Loucy (cell line): ENCODE data around the gene PRDM2.

ENCODE experiments used
- H2AFZ ChIP-seq: fragments of 200-600 bp; sonication (generic); 2 replicates; pipeline ENCODE4 v1.6.0; 2016; ENCODE audit warnings: antibody characterized with exemption, mild to moderate bottlenecking, low read length, moderate library complexity
- H3F3A ChIP-seq: fragments of 200-600 bp; 2 replicates; pipeline ENCODE4 v1.6.0; 2016; ENCODE audit warnings: antibody characterized with exemption, low read depth, mild to moderate bottlenecking
- H3K27me3 ChIP-seq: fragments of 200-600 bp; sonication (generic); 2 replicates; pipeline ENCODE4 v1.6.1; 2014; ENCODE audit warnings: low read length, mild to moderate bottlenecking; ENCODE audit not compliant: insufficient read depth, poor library complexity, severe bottlenecking
- H3K36me3 ChIP-seq: fragments of 200-600 bp; sonication (generic); 2 replicates; pipeline ENCODE4 v1.6.1; 2016; ENCODE audit warnings: low read length; ENCODE audit not compliant: insufficient read depth
- H3K4me1 ChIP-seq: fragments of 200-600 bp; sonication (generic); 2 replicates; pipeline ENCODE4 v1.5.1; 2014; ENCODE audit warnings: low read length, mild to moderate bottlenecking; ENCODE audit not compliant: insufficient read depth, poor library complexity, severe bottlenecking
- H3K4me2 ChIP-seq: fragments of 200-600 bp; sonication (generic); 2 replicates; pipeline ENCODE4 v1.6.0; 2014; ENCODE audit warnings: antibody characterized with exemption, low read length, low read depth, mild to moderate bottlenecking; ENCODE audit not compliant: poor library complexity, severe bottlenecking
- H3K4me3 ChIP-seq: fragments of 200-600 bp; sonication (generic); 2 replicates; pipeline ENCODE4 v1.5.1; 2014; ENCODE audit warnings: low read length, mild to moderate bottlenecking, mixed read lengths; ENCODE audit not compliant: poor library complexity, severe bottlenecking
- H3K79me2 ChIP-seq: fragments of 200-600 bp; sonication (generic); 2 replicates; pipeline ENCODE4 v1.6.1; 2014; ENCODE audit warnings: low read length; ENCODE audit not compliant: insufficient read depth
- H3K9ac ChIP-seq: fragments of 200-600 bp; sonication (generic); 2 replicates; pipeline ENCODE4 v1.6.0; 2014; ENCODE audit warnings: mild to moderate bottlenecking, low read depth, low read length, moderate library complexity; ENCODE audit not compliant: poor library complexity, severe bottlenecking
- H3K9me2 ChIP-seq: fragments of 200-600 bp; sonication (generic); replicated peaks from 2 replicates; pipeline ENCODE4 v1.6.1; 2016; ENCODE audit warnings: low read depth, low read length, mixed read lengths
- H3K9me3 ChIP-seq: fragments of 200-600 bp; sonication (generic); 2 replicates; pipeline ENCODE4 v1.6.1; 2014; ENCODE audit warnings: mild to moderate bottlenecking, antibody characterized with exemption, low read length, low read depth; ENCODE audit not compliant: insufficient read depth
- H4K20me1 ChIP-seq: fragments of 200-600 bp; sonication (generic); 2 replicates; pipeline ENCODE4 v1.6.0; 2014; ENCODE audit warnings: antibody characterized with exemption, low read length, mild to moderate bottlenecking; ENCODE audit not compliant: insufficient read depth, poor library complexity, severe bottlenecking
- CTCF ChIP-seq: fragments of 200-600 bp; sonication (generic); conservative IDR thresholded peaks from 2 replicates; pipeline ENCODE4 v1.5.1; 2014; ENCODE audit warnings: mild to moderate bottlenecking, antibody characterized with exemption, low read length
- EZH2phosphoT487 ChIP-seq: fragments of 200-600 bp; IDR thresholded peaks from 2 replicates; pipeline ENCODE4 v1.6.1; 2018; ENCODE audit warnings: antibody characterized with exemption, mild to moderate bottlenecking, moderate library complexity, borderline replicate concordance

The PRDM2 gene

GRCh38 chr1:13674377-13674776 is 25.6 kb upstream of the PRDM2 start:
- H4K20me1 ChIP-seq: no peaks in the 10 kb centered on the region
- H3K9me3 ChIP-seq: no peaks in the 10 kb centered on the region
- no peaks in the 10 kb centered on the region for H3K4me1 ChIP-seq
- H2AFZ ChIP-seq: no peak overlapping the region
- TF ChIP-seq CTCF: no peak
- no peak for TF ChIP-seq EZH2phosphoT487
- H3K79me2 ChIP-seq: no peaks in the 10 kb centered on the region
- no peaks in the 10 kb centered on the region for H3F3A ChIP-seq
- H3K27me3 ChIP-seq: no peaks in the 10 kb centered on the region
- H3K36me3 ChIP-seq: no peaks in the 10 kb centered on the region
- no peak overlapping the region for H3K4me2 ChIP-seq
- no peak overlapping the region for H3K9ac ChIP-seq
- H3K9me2 ChIP-seq: no peaks in the 10 kb centered on the region
- no peak overlapping the region for H3K4me3 ChIP-seq

DNA sequence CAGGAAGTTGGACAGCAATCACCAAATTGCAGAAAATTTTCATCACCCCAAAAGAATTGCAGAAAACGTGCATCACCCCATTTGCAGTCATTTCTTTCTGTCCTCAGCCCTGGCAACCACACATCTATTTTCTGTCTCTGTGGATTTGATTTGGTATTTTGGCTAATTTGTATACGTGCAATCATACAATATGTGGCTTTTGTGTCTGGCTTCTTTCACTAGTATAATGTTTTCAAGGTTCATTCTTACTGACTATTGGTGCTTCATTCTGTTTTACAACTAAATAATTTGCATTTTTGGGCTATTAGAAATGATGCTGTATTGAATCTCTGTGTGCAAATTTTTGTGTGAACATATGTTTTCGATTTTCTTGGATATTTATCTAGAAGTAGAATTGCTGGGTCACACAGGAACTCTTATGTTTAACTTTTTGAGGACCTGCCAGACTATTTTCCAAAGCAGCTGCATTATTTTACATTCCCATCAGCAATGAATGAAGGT is 24.8 kb upstream of the PRDM2 start:
- H3K79me2 ChIP-seq: no peaks in the 10 kb centered on the region
- H3K9me2 ChIP-seq: no peaks in the 10 kb centered on the region
- no peak overlapping the region for H3K4me3 ChIP-seq
- no peaks in the 10 kb centered on the region for H4K20me1 ChIP-seq
- no peaks in the 10 kb centered on the region for H3K4me1 ChIP-seq
- no peak overlapping the region for H3K9ac ChIP-seq
- H3F3A ChIP-seq: no peaks in the 10 kb centered on the region
- no peaks in the 10 kb centered on the region for H3K9me3 ChIP-seq
- no peaks in the 10 kb centered on the region for H3K36me3 ChIP-seq
- no peaks in the 10 kb centered on the region for H3K27me3 ChIP-seq
- TF ChIP-seq CTCF (no peak), EZH2phosphoT487 (no peak)
- H3K4me2 ChIP-seq: no peak overlapping the region
- H2AFZ ChIP-seq: no peak overlapping the region

GRCh38 chr1:13677896-13678295 is 22.1 kb upstream of the PRDM2 start:
- H3K9me3 ChIP-seq: no peaks in the 10 kb centered on the region
- H3K4me1 ChIP-seq: no peaks in the 10 kb centered on the region
- no peak overlapping the region for H3K4me3 ChIP-seq
- H3K36me3 ChIP-seq: no peaks in the 10 kb centered on the region
- H3K9ac ChIP-seq: no peak overlapping the region
- no peaks in the 10 kb centered on the region for H4K20me1 ChIP-seq
- H3K27me3 ChIP-seq: no peaks in the 10 kb centered on the region
- H3F3A ChIP-seq: no peaks in the 10 kb centered on the region
- no peaks in the 10 kb centered on the region for H3K9me2 ChIP-seq
- no peak overlapping the region for H3K4me2 ChIP-seq
- no peak overlapping the region for H2AFZ ChIP-seq
- H3K79me2 ChIP-seq: no peaks in the 10 kb centered on the region
- TF ChIP-seq EZH2phosphoT487 (no peak), CTCF (no peak)
